H9 (cell line): ENCODE measurements around the gene MED12. TPM values are rescaled to one million over a fixed set of nuclear protein-coding genes. Genes with fewer than 3 reads are reported as not detected.

Experiments used
- DNase-seq: peaks from one replicate; pipeline ENCODE4 v3.0.0-alpha.2; 2017
- H2AFZ ChIP-seq: one replicate; pipeline ENCODE4 v1.6.1; 2013; ENCODE audit warnings: mild to moderate bottlenecking, low read length, control low read depth, moderate library complexity
- H2AK5ac ChIP-seq: 2 replicates; pipeline ENCODE4 v1.6.1; 2013; ENCODE audit warnings: low read length, control low read depth, mixed read lengths; ENCODE audit not compliant: insufficient read length
- H2BK120ac ChIP-seq: one replicate; pipeline ENCODE4 v1.6.1; 2013; ENCODE audit warnings: low read depth, mild to moderate bottlenecking, low read length, control low read depth, inconsistent platforms; ENCODE audit not compliant: poor library complexity, severe bottlenecking
- H2BK12ac ChIP-seq: 2 replicates; pipeline ENCODE4 v1.6.1; 2013; ENCODE audit warnings: low read length, control low read depth, mixed read lengths, low read depth; ENCODE audit not compliant: insufficient read length
- H2BK15ac ChIP-seq: 2 replicates; pipeline ENCODE4 v1.6.1; 2013; ENCODE audit warnings: low read depth, low read length, control low read depth
- H2BK20ac ChIP-seq: one replicate; pipeline ENCODE4 v1.6.1; 2013; ENCODE audit warnings: low read depth, mild to moderate bottlenecking, low read length, control low read depth, inconsistent platforms; ENCODE audit not compliant: poor library complexity, severe bottlenecking
- H2BK5ac ChIP-seq: 2 replicates; pipeline ENCODE4 v1.6.1; 2013; ENCODE audit warnings: low read length, control low read depth, mixed read lengths; ENCODE audit not compliant: insufficient read length
- H3K14ac ChIP-seq: 2 replicates; pipeline ENCODE4 v1.6.1; 2013; ENCODE audit warnings: low read length, control low read depth; ENCODE audit not compliant: insufficient read depth
- H3K18ac ChIP-seq: 2 replicates; pipeline ENCODE4 v1.6.1; 2013; ENCODE audit warnings: low read depth, mild to moderate bottlenecking, mixed read lengths, low read length, control low read depth; ENCODE audit not compliant: insufficient read length
- H3K23ac ChIP-seq: 2 replicates; pipeline ENCODE4 v1.6.1; 2013; ENCODE audit warnings: low read length, control low read depth, mixed read lengths, low read depth; ENCODE audit not compliant: insufficient read length
- H3K23me2 ChIP-seq: 2 replicates; pipeline ENCODE4 v1.6.1; 2013; ENCODE audit warnings: low read depth, mild to moderate bottlenecking, mixed read lengths, low read length, control low read depth; ENCODE audit not compliant: insufficient read length, poor library complexity, severe bottlenecking
- H3K27ac ChIP-seq: 2 replicates; pipeline ENCODE4 v1.5.1; 2013; ENCODE audit warnings: low read length, control low read depth, mixed read lengths, low read depth; ENCODE audit not compliant: insufficient read length
- H3K27me3 ChIP-seq: 2 replicates; pipeline ENCODE4 v1.6.1; 2013; ENCODE audit warnings: low read length, control low read depth, inconsistent platforms; ENCODE audit not compliant: insufficient read depth
- H3K4ac ChIP-seq: 2 replicates; pipeline ENCODE4 v1.6.1; 2013; ENCODE audit warnings: low read depth, mild to moderate bottlenecking, control low read depth, inconsistent platforms, low read length, moderate library complexity
- H3K4me1 ChIP-seq: 2 replicates; pipeline ENCODE4 v1.6.1; 2013; ENCODE audit warnings: low read length, control low read depth, inconsistent platforms; ENCODE audit not compliant: insufficient read depth
- H3K4me2 ChIP-seq: 2 replicates; pipeline ENCODE4 v1.6.1; 2013; ENCODE audit warnings: low read length, control low read depth, mixed read lengths; ENCODE audit not compliant: insufficient read length, insufficient read depth
- H3K56ac ChIP-seq: 2 replicates; pipeline ENCODE4 v1.6.1; 2013; ENCODE audit warnings: low read depth, mild to moderate bottlenecking, mixed read lengths, low read length, control low read depth; ENCODE audit not compliant: insufficient read length
- H3K79me1 ChIP-seq: 2 replicates; pipeline ENCODE4 v1.6.1; 2013; ENCODE audit warnings: low read depth, mild to moderate bottlenecking, moderate library complexity, low read length, control low read depth, inconsistent platforms; ENCODE audit not compliant: insufficient read depth, poor library complexity, severe bottlenecking
- H3K79me2 ChIP-seq: 2 replicates; pipeline ENCODE4 v1.6.1; 2013; ENCODE audit warnings: low read length, control low read depth, inconsistent platforms; ENCODE audit not compliant: insufficient read depth
- H3K9ac ChIP-seq: 2 replicates; pipeline ENCODE4 v1.6.1; 2013; ENCODE audit warnings: low read length, control low read depth, mixed read lengths; ENCODE audit not compliant: insufficient read length; ENCODE audit errors: extremely low read depth
- H3K9me3 ChIP-seq: one replicate; pipeline ENCODE4 v1.6.1; 2013; ENCODE audit warnings: low read depth, low read length, inconsistent platforms; ENCODE audit not compliant: control insufficient read depth
- H3T11ph ChIP-seq: one replicate; pipeline ENCODE4 v1.6.1; 2013; ENCODE audit warnings: mild to moderate bottlenecking, low read length, control low read depth, inconsistent platforms
- H4K20me1 ChIP-seq: one replicate; pipeline ENCODE4 v1.6.1; 2013; ENCODE audit not compliant: control insufficient read depth, insufficient read length, insufficient read depth
- H4K5ac ChIP-seq: 2 replicates; pipeline ENCODE4 v1.6.1; 2013; ENCODE audit warnings: low read depth, mild to moderate bottlenecking, mixed read lengths, low read length, control low read depth; ENCODE audit not compliant: insufficient read length
- H4K8ac ChIP-seq: replicated peaks from 2 replicates; pipeline ENCODE4 v1.6.1; 2013; ENCODE audit warnings: low read length, control low read depth, mixed read lengths, low read depth; ENCODE audit not compliant: insufficient read length
- H4K91ac ChIP-seq: 2 replicates; pipeline ENCODE4 v1.6.1; 2013; ENCODE audit warnings: low read depth, mild to moderate bottlenecking, moderate library complexity, mixed read lengths, low read length, control low read depth; ENCODE audit not compliant: insufficient read length
- H3K27ac Mint-ChIP-seq, 3 experiments: 2 replicates in 2 of 3; 3 replicates in 1 of 3; pipeline ENCODE4 v1.8.0; 2020 to 2021; ENCODE audit warnings: mixed read lengths in 3 of 3, mild to moderate bottlenecking in 1 of 3, moderate library complexity in 1 of 3
- H3K27me3 Mint-ChIP-seq: 2 replicates; pipeline ENCODE4 v1.8.0; 2021; ENCODE audit warnings: low read depth, mild to moderate bottlenecking, moderate library complexity, mixed read lengths
- H3K36me3 Mint-ChIP-seq, 3 experiments: 2 replicates in 2 of 3; 3 replicates in 1 of 3; pipeline ENCODE4 v1.8.0; 2020 to 2021; ENCODE audit warnings: low read depth in 3 of 3, mixed read lengths in 3 of 3; ENCODE audit not compliant: insufficient read depth in 1 of 3
- H3K4me1 Mint-ChIP-seq, 2 experiments: 2 replicates each; pipeline ENCODE4 v1.8.0; 2020; ENCODE audit warnings: mixed read lengths in 2 of 2
- H3K4me3 Mint-ChIP-seq, 2 experiments: 2 replicates in 1 of 2; 3 replicates in 1 of 2; pipeline ENCODE4 v1.8.0; 2020 to 2021; ENCODE audit warnings: mild to moderate bottlenecking in 2 of 2, mixed read lengths in 2 of 2, moderate library complexity in 1 of 2
- H3K9me3 Mint-ChIP-seq, 2 experiments: 2 replicates in 1 of 2; 3 replicates in 1 of 2; pipeline ENCODE4 v1.8.0; 2020; ENCODE audit warnings: mild to moderate bottlenecking in 2 of 2, mixed read lengths in 2 of 2, moderate library complexity in 1 of 2
- WGBS: extraction: QIAGEN DNeasy Blood & Tissue Kit; methylation state at CpG from one replicate; pipeline ENCODE4 v1.1.7; 2013; ENCODE audit warnings: missing lambda C conversion rate, low lambda C conversion rate, mixed read lengths; ENCODE audit not compliant: insufficient read length; ENCODE audit errors: extremely low coverage; 5-methylcytosine and 5-hydroxymethylcytosine counted together
- total RNA-seq: library from RNA; stranded (reverse); gene quantifications from 2 replicates; pipeline ENCODE4 v1.2.1, GENCODE V29; 2021
- TF ChIP-seq, protein P1 (sequence below): fragments of 200-600 bp; sonication (generic); conservative IDR thresholded peaks from 3 replicates; pipeline ENCODE4 v1.8.0; 2021; ENCODE audit warnings: antibody characterized with exemption, mild to moderate bottlenecking

The MED12 gene
- total RNA-seq, 1 experiment from 2014 or later: 33.0 TPM

DNA sequence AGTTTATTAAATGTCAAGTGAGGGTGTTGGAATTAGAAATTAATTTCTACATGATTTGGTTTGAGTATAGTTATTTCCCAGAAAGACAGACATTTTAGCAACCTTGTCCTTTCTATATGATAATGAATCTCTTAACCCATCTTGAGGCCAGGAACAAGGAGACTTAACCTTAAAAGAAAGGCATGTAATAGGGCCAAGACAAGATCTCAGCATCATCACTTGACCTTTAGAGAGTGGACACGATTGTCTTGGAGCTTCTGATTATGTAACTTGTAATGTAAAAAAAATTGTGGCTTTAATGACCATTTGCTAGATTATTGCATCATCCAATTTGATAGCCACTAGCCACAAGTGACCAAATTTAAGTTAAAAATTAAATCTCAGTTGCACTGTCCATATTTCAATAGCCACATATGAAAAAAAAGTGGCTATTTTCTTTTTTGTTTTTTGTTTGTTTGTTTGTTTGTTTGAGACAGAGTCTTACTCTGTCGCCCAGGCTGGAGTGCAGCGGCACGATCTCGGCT, 36.2 kb upstream of the MED12 start:
- no peaks in the 10 kb centered on the region for H3K79me2 ChIP-seq
- Mint-ChIP-seq H3K4me1 (no peaks in the 10 kb centered on the region), H3K27ac (no peak overlapping the region), H3K4me3 (no peak overlapping the region), H3K9me3 (peaks cover 38 to 49% of the 10 kb centered on the region in 2 experiments), H3K36me3 (no peaks in the 10 kb centered on the region), H3K27me3 (peaks cover 3% of the 10 kb centered on the region)
- no peak overlapping the region for H3K18ac ChIP-seq
- no peak overlapping the region for H4K8ac ChIP-seq
- H3K27me3 ChIP-seq: no peaks in the 10 kb centered on the region
- no peak overlapping the region for H3K9ac ChIP-seq
- no peak overlapping the region for H2BK15ac ChIP-seq
- H3T11ph ChIP-seq: no peak overlapping the region
- H2BK120ac ChIP-seq: no peak overlapping the region
- H4K5ac ChIP-seq: no peak overlapping the region
- no peak overlapping the region for H3K23ac ChIP-seq
- H4K20me1 ChIP-seq: no peaks in the 10 kb centered on the region
- DNase-seq: no peak
- no peak overlapping the region for H2BK20ac ChIP-seq
- H3K27ac ChIP-seq: no peak overlapping the region
- no CpG with 5 or more reads among the region's 5 CpGs for WGBS
- no peaks in the 10 kb centered on the region for H3K79me1 ChIP-seq
- H3K56ac ChIP-seq: no peak overlapping the region
- H3K9me3 ChIP-seq: peaks cover 19% of the 10 kb centered on the region
- H3K23me2 ChIP-seq: no peaks in the 10 kb centered on the region
- no peak overlapping the region for H3K4me2 ChIP-seq
- H2BK5ac ChIP-seq: no peak overlapping the region
- no peak overlapping the region for H2AFZ ChIP-seq
- no peak overlapping the region for H4K91ac ChIP-seq
- H3K4ac ChIP-seq: no peak overlapping the region
- H3K4me1 ChIP-seq: no peaks in the 10 kb centered on the region
- TF ChIP-seq, protein P1, sequence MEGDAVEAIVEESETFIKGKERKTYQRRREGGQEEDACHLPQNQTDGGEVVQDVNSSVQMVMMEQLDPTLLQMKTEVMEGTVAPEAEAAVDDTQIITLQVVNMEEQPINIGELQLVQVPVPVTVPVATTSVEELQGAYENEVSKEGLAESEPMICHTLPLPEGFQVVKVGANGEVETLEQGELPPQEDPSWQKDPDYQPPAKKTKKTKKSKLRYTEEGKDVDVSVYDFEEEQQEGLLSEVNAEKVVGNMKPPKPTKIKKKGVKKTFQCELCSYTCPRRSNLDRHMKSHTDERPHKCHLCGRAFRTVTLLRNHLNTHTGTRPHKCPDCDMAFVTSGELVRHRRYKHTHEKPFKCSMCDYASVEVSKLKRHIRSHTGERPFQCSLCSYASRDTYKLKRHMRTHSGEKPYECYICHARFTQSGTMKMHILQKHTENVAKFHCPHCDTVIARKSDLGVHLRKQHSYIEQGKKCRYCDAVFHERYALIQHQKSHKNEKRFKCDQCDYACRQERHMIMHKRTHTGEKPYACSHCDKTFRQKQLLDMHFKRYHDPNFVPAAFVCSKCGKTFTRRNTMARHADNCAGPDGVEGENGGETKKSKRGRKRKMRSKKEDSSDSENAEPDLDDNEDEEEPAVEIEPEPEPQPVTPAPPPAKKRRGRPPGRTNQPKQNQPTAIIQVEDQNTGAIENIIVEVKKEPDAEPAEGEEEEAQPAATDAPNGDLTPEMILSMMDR: no peak
- no peak overlapping the region for H2AK5ac ChIP-seq
- H3K14ac ChIP-seq: no peak overlapping the region
- H2BK12ac ChIP-seq: no peak overlapping the region
